NOMO-1 treated with dmso at 0.1 percent for 144 hours (cell line): Measurements from ENCODE around the gene ERVFRD-1.
A peak's percentile ranks its signal among the peaks of the same experiment; 100 is the strongest.
"Not testable (repeated sequence)": the region's sequence is repeated elsewhere in the genome, so short reads cannot be mapped to it uniquely, and the experiment has no call there.

Experiments
- DNase-seq: peaks from one replicate; lab custom pipeline; 2025; ENCODE audit not compliant: unreplicated experiment; lab: John Stamatoyannopoulos, UW

Gene ERVFRD-1

DNA sequence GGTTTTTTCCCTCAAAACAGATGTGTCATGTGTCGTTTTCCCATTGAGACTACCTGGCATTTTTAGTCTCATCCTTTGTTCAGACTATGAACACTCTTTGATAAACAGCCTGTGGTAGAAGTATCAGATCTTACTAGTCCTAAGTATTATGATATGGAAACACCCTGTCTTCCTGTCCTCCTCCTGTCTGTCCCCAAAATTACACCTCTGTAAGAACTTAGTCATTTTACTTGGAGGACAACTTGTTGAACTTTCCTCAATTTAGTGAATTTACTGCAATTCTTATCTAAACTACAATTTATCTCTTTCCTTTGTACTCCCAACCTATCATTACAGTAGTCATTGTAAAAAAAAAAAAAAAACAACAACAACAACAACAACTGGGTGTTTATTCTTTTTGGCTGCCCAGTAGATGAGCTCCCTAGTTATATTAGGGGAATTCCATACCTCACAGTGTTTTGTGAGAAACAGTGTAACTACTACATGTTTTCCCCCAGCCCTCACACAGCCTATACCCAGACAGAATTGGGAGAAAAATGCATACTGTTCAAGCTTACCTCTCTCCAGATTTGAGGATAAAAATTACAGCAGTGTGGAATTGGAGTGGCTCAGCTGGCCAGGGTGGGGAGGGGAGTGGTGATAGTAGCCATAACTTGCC is 18.5 kb upstream of the ERVFRD-1 start:
- DNase-seq, result no peak

DNA sequence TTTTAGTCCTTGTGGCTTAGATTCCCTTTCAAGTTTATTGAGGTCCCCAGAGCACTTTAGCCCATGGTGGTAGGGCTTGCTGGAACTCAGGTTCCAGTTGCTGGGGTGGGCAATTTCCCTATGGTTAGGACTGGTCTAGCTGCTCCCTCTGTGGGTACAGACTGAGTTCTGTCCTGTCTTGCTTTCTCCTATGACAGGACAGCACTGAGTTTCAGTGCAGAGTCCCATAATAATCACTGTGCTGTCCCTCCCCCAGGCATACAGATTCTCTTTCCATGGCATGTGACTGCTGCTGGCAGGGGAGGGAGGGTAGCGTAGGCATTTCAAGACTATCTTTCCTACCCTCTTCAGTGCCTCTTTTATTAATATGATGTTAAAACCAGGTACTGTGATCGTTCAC is 17.1 kb upstream of the ERVFRD-1 start:
- DNase-seq, result no peak

DNA sequence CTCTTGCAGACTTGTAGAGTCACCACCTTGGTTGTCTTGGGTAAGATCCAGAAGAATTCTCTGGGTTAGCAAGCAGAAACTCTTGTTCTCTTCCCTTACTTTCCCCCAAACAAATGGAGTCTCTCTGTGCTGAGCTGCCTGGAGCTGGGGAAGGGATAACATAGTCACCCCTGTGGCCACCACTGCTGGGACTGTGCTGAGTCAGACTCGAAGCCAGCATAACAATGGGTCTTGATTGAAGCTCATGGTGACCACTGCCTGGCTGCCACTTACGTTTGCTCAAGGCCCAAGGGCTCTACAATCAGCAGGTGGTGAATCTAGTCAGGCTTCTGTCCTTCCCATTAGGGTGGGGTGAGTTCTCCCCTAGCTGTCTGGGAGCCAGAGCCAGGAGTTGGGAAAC is 15.4 kb upstream of the ERVFRD-1 start:
- DNase-seq, result no peak

DNA sequence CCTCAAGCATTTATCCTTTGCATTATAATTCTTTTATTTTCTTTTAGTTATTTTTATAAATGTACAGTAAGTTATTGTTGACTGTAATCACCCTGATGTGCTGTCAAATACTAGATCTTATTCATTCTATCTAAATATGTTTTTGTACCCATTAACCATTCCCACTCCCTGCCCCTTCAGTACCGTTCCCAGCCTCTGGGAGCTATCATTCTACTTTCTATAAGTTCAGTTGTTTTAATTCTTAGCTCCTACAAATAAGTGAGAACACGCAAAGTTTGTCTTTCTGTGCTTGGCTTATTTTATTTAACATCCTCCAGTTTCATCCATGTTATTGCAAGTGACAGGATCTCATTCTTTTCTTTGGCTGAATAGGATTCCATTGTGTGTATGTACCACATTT is 12.5 kb upstream of the ERVFRD-1 start:
- DNase-seq, result no peak

DNA sequence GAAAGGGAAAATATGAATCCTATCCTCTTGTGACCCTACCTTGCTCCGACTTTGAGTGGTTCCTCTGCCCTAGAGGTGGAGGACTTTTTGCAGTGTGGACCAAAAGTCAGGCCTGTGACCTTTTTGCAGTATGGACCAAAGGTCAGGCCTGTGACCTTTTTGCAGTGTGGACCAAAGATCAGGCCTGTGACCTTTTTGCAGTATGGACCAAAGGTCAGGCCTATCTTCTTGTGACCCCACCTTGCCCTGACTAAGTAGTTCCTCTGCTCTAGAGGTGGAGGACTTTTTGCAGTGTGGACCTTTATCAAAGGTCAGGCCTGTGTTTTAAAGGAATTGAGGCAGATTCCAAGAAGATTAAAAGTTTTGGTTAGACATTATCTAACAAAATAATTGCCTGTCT is 10.9 kb upstream of the ERVFRD-1 start:
- no peak for DNase-seq

DNA sequence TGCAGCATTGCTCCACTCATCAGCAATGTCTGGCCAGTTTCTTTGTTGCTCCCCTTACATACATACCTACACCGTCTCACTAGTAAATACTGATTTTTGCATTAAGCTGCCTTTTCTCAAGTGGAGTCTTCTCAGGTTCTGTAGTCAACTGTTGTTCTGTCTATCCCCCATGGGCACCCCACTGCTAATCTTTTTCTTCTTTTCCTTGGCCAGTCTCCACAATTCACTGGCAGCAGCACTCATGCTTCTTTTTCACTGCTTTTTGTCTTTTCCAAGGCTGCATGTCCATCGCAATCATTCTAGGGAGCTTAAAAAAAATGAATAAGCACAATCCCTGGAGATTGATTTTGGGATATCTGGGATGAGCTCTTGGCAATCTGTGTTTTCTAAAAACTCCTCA is 10.3 kb upstream of the ERVFRD-1 start:
- no peak for DNase-seq

DNA sequence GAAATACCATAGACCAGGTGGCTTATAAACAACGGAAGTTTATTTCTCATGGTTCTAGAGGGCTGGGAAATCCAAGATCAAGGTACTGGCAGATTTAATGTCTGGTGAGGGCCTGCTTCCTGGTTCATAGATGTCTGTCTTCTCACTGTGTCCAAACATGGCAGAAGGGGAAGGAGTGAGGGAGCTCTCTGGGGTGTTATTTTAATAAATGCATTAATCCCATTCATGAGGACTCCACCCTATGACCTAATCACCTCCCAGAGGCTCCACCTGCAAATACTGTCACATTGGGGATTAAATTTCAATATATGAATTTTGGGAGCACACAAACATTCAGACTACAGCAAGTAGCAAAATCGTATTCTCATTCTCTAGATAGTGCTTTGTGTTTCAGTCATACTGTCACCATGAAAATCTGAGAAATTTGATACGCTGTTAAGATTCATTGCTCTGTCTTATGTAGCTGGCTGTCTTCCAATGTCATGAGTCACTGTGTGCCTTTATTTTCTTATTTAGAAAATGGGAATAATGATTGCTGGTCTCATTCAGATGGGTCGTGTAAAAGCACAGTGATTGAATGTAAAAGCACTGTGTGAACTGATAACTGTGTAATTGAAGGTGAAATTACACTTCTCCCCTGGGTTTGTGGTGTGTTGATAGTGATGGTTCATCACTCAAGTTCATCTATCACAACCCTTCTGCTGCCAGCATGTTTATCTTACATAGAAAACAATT is 8.9 kb upstream of the ERVFRD-1 start:
- no peak for DNase-seq

DNA sequence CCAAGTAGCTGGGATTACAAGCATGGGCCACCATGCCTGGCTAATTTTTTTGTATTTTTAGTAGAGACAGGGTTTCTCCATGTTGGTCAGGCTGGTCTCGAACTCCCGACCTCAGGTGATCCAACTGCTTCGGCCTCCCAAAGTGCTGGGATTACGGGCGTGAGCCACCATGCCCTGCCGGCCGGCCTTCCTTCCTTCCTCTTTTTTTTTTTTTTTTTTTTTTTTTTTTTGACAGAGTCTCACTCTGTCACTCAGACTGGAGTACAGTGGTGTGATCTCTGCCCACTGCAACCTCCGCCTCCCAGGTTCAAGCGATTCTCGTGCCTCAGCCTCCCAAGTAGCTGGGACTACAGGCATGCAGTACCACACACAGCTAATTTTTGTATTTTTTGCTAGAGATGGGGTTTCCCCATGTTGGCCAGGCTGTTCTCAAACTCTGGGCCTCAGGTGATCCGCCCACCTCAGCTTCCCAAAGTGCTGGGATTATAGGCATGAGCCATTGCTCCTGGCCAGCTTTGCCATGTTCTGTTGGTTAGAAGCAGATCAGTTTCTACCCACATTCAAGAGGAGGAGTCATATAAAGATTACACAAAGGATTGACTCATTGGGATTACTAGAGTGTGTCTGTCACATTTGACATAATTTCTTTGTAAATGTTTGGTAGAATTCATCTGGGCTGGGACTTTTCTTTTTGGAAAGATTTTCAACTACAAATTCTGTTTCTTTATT is 4.4 kb upstream of the ERVFRD-1 start:
- not testable (repeated sequence) for DNase-seq

DNA sequence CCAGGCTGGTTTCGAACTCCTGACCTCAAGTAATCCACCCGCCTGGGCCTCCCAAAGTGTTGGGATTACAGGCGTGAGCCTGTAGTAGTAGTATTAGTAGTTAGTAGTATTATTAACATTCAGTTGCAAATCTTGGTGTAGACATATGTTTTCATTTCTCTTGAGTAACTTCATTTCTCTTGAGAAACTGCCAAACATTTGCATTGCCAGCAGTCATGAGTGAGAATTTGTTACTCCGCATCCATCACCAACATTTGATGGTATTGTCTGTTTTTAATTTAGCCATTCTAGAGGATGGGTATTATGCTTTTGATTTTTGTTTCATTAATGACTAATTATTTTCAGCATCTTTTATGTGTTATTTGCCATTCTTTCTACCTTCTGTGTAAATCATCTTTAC is 1.5 kb upstream of the ERVFRD-1 start:
- no peak for DNase-seq

DNA sequence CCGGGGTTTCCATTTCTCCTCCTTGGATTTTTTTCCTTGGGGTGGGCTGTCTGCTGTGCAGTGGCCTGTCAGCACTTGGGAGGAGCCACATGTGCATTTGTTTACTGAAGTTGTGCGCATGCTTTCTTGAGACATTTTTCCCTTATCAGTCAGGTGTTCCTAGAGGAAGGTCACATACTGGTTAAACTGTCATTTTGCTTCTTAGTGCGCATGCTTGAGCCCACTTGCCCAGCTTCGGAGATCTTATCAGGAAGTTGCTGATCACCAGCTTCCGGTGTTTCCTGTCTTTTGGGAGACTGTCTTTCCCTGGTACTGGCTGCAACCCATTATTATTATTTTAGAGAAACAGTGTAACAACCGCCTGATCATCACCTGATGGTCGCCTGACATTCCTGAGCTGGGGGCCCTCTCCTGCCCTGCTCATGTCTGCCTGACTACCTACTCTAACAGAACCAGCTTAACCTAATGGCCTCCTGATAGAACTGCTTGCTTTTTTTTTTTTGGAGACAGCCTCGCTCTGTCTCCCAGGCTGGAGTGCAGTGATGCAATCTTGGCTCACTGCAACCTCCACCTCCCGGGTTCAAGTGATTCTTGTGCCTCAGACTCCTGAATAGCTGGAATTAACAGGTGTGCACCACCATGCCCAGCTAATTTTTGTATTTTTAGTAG is 378 bp upstream of the ERVFRD-1 start:
- no peak for DNase-seq

DNA sequence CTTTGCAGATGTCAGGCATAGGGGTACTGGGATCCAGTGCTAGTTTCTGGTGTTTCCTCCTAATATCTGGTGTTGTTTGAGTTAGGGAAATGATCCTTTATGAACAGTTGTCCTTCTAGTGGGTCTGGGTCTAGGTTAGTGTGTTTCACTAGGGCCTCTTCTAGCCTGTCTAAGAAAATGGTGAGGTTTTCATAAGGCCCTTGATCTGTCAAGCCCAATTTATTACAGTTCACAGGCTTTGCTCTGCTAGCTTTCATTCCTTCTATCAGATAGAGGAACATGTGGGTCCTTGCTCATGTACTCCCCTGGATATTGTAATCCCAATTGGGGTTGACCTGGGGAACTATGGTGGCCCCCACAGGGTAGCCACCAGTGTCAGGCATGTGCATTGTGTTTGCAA is 2.8 kb downstream of the ERVFRD-1 start:
- DNase-seq, result no peak

DNA sequence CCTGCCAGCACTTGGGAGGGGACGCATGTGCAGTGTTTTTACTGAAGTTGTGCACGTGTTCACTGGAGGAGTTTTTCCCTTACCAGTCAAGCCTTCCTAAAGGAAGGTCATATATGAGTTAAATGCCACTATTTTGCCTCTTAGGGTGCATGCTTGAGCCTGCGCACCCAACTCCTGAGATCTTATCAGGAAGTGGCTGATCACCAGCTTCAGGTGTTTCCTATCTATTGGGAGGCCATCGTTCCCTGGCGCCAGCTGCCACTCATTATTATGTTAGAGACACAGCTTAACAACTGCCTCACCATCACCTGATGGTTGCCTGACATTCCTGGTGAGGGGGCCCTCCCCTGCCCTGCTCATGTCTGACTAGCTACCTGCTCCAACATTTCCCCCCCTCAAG is 8.5 kb downstream of the ERVFRD-1 start:
- DNase-seq, result no peak

DNA sequence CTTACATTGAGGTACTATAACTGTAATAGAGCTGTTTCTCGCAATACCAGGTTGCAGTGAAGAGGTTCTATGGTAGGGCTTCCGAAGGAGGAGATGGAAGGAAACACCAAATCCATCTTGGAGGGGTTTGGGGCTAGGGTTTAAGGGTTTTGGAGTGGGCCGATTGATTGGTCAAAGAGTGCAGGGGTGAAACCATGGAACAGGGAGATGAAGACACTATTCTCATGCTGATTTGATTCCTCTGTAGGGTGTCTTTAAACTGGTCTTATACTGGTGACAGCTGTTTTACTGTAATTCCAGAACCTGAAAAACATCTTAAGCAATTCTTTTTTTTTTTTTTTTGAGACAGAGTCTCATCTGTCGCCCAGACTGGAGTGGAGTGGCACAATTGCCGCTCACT is 10.1 kb downstream of the ERVFRD-1 start:
- no peak for DNase-seq

DNA sequence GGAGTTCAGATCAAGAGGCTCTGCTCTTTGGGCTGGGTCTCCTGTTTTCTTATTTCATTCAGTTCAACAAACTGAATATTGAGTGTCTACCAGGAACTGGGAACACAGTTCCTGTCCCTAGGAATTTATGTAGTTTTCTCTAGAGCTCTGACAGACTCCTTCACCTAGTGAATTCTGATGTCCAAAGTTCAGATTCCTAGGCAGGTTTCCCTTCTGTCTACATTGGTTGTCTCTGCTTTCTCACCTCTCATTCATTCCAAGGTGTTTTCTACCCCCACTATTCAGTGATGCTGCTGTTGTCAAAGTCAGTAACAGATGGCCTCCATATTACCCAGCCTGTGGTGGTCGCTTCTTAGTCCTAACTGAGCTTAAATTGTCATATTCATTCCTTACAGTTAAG is 13.5 kb downstream of the ERVFRD-1 start:
- DNase-seq, result no peak

DNA sequence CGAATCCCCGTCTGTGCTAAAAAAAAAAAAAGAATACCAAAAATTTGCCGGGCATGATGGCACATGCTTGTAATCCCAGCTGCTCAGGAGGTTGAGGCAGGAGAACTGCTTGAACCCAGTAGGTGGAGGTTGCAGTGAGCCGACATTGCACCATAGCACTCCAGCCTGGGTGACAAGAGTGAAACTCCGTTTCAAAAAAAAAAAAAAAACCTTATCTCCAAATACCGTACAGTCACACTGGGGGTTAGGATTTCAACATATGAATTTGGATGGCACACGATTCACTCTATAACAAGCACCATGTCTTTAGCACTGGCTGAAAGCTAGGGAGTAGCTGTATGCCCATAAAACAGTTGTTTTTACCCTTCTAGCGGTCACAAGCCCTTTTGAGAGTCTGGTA is 14.0 kb downstream of the ERVFRD-1 start:
- no peak for DNase-seq

DNA sequence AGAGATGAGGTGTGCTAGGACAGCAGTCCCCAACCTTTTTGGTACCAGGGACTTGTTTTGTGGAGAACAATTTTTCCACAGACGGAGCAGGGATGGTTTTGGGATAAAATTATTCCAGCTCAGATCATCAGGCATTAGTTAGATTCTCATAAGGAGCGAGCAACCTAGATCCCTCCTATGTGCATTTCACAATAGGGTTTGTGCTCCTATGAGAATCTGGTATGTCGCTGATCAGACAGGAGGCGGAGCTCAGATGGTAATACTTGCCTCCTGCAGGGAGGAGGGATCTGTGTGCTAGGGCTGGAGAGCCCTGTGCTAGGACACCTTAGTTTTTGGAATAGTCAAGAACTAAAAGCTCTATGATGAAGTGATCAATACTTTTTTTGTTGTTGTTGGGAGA is 15.4 kb downstream of the ERVFRD-1 start:
- DNase-seq, result no peak

DNA sequence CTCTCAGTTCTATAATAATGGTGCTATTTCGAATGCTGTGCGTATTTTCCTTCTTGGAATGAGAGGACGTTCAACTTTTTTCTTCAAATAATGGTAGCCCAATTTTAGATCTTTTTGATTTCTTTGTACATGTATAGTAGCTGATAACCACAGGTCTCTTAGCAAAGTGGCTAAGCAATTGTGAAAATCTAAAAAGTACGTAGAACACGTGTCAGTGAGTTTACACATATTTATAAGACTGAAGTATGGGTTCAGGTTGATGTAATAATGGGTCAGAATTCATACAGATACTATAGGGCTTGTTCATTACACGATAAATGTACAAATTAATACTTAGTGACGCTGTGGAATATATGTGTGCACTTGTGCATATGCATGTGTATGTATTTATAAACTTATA is 16.6 kb downstream of the ERVFRD-1 start:
- no peak for DNase-seq

DNA sequence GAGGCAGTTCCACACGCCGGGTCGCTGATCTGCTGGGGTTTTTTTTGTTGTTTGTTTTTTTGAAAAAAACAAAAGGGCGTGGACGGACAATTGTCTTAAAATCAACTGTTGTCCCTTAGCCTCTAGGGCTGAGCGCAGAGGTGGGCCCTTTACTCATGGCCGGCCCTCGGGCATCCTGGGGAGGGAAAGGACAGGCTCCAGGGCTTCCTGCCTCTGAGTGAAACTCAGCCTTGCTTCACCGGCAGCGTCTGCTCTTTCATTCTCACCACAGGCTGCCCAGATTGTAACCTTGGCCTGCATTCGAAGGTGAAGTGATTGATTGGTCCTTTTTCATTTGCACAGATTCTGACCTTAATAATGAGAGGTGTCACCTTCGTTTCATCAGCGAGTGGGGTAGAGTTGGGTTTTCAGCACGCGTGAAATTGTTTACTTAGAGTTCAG is 17.1 kb downstream of the ERVFRD-1 start:
- peak; percentile 16 for DNase-seq

DNA sequence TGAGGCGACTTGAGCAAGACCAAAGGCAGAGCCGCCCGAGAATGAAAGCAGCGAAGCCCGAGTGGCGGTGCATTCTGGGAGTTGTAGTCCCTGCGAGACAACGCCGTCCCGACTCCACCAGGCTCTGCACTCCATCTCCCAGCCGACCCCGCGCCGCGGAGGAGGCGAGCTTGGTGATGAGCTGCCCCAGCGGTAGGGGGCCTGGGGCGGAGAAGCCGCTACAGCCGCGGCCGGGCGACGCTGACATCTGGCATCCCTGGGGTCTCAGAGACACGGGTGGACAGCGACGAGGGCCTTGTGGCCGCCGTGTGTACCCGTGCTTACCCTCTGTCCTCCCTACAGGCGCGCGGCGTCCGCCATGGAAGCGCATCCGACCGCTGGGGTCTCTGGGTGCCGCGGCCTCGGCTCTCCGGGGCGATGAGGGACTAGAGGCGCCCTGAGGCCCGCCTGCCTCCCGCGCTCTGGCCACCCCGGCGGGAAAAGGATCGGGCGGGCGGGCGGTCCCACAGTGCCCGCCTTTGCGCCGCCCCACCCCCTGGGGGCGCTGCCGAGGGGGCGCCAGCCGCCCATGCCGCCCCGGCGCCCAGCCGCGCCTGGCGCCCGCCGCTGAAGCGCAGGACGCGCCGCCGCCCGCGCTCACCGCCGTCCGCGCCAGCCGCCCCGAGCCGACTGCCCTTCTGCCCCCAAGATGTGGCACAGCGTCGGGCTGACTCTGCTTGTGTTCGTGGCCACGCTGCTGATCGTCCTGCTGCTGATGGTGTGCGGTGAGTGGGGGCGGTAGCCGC is 17.7 kb downstream of the ERVFRD-1 start, which contains the start of gene SMIM13:
SMIM13 (plus strand) TSS at position 209 of the 785 bp plus-strand sequence; CDS start at position 689, 480 bp downstream.
- DNase-seq, result peak; percentile 97

DNA sequence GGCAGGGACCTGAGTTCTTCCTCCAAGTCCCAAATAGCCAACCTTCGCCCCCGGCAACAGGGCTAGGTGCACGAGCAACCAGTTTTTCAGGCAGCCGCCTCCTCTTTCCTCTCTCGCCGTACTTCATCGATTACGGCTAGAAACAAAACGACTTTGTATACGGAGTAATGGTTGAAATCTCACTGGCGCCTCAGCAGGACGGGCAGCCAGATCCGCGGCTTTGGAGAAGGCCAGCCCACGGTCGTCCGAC is 18.2 kb downstream of the ERVFRD-1 start:
- DNase-seq, result no peak
